KOPT-K1 (cell line): ENCODE measurements around the gene ZC3H18.

Source experiments
- H3K27ac ChIP-seq: fragments of 200-600 bp; sonication (generic); 2 replicates; pipeline ENCODE4 v1.5.1; 2016; ENCODE audit warnings: antibody characterized with exemption, mild to moderate bottlenecking, low read depth, low read length; ENCODE audit not compliant: poor library complexity, severe bottlenecking
- H3K36me3 ChIP-seq: fragments of 200-600 bp; sonication (generic); 2 replicates; pipeline ENCODE4 v1.5.1; 2017; ENCODE audit warnings: antibody characterized with exemption, mild to moderate bottlenecking, low read length, moderate library complexity; ENCODE audit not compliant: insufficient read depth
- H3K9me3 ChIP-seq: fragments of 200-600 bp; sonication (generic); 2 replicates; pipeline ENCODE4 v1.5.1; 2017; ENCODE audit warnings: antibody characterized with exemption, low read length, mild to moderate bottlenecking; ENCODE audit not compliant: insufficient read depth, poor library complexity, severe bottlenecking

The ZC3H18 gene

GRCh38 chr16:88634994-88635670 is 64.9 kb downstream of the ZC3H18 start:
- Histone ChIP-seq H3K36me3 (peaks cover 38% of the 10 kb centered on the region), H3K27ac (no peak overlapping the region), H3K9me3 (no peaks in the 10 kb centered on the region)

DNA sequence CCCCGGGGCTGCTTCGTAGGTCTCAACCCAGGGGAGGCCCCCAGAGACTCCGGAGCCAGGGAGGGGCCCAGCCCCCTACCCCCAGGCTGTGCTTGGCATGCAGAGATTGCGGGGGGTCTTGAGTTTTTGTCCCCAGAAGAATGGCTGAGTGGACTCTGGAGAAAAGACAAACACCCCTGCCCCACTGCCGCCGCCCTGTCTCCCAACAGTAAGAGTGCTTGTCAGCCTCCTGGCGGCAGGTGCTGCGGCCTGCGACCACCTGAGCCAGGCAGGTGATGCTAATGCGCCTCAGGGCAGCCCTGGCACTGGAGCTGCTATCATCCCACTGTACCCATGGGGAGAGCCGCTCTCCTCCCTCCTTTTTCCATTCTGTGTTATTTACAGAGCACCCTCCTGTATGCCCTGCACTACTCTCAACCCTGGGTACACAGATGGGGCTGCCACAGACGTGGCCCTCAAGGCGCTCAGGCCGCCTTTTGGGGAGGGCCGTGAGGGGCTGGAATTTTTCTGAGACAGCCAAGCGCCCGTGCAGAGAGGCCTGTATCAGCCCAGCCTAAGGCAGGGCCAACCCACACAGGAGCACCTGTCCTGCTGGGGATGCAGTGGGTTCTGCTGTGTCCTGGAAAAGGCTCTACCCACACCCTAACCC is 65.6 kb downstream of the ZC3H18 start:
- Histone ChIP-seq H3K9me3 (no peaks in the 10 kb centered on the region), H3K36me3 (peaks cover 32% of the 10 kb centered on the region), H3K27ac (no peak overlapping the region)

- Histone ChIP-seq H3K36me3 (peaks cover 23% of the 10 kb centered on the region), H3K9me3 (no peaks in the 10 kb centered on the region), H3K27ac (no peak overlapping the region)
Measured at GRCh38 chr16:88636488-88637265, 66.5 kb downstream of the ZC3H18 start.

- H3K9me3 ChIP-seq = no peaks in the 10 kb centered on the region
- peaks cover 16% of the 10 kb centered on the region; the same call in 1 of the 2 replicates for H3K36me3 ChIP-seq
- H3K27ac ChIP-seq = no peak within 1 kb of the TSS
Measured at GRCh38 chr16:88638323-88639230, 68.4 kb downstream of the ZC3H18 start, which contains the start of gene IL17C. Gene IL17C, plus strand, starts transcription at chr16:88638572. Its CDS starts 70 bp downstream, at chr16:88638642.

DNA sequence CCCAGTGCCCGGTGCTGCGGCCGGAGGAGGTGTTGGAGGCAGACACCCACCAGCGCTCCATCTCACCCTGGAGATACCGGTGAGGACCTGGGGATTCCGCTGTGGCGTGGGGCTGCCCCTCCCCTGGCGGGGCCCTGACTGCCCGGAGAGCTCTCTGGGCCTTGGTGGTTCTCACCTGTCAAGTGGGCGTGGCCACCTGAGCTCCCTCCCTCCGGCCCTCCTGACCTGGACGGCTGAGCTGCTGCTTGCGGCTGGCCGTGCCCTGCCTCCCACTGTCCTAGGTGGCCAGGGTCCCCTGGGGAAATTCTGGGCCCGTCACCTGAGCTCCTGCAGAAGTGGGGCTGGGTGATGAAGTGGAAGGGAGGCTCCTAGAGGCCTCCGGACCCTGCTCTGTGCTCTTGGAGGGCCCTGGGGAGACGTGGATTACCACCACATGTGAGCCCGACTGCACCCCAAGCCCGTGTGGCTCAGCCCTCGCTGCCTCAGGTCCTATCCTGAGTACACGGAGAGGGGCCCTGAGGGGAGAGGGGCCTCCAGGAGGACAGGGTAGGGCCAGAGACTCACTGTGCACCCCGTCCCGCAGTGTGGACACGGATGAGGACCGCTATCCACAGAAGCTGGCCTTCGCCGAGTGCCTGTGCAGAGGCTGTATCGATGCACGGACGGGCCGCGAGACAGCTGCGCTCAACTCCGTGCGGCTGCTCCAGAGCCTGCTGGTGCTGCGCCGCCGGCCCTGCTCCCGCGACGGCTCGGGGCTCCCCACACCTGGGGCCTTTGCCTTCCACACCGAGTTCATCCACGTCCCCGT is 69.2 kb downstream of the ZC3H18 start:
- H3K27ac ChIP-seq = no peak overlapping the region
- no peaks in the 10 kb centered on the region for H3K9me3 ChIP-seq
- H3K36me3 ChIP-seq = peaks cover 11% of the 10 kb centered on the region; the same call in 1 of the 2 replicates

DNA sequence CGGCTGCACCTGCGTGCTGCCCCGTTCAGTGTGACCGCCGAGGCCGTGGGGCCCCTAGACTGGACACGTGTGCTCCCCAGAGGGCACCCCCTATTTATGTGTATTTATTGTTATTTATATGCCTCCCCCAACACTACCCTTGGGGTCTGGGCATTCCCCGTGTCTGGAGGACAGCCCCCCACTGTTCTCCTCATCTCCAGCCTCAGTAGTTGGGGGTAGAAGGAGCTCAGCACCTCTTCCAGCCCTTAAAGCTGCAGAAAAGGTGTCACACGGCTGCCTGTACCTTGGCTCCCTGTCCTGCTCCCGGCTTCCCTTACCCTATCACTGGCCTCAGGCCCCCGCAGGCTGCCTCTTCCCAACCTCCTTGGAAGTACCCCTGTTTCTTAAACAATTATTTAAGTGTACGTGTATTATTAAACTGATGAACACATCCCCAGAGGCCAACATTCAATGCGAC is 69.9 kb downstream of the ZC3H18 start:
- Histone ChIP-seq H3K27ac (no peak overlapping the region), H3K36me3 (peaks cover 11% of the 10 kb centered on the region; the same call in 1 of the 2 replicates), H3K9me3 (no peaks in the 10 kb centered on the region)

GRCh38 chr16:88640498-88641247 is 70.5 kb downstream of the ZC3H18 start:
- H3K27ac ChIP-seq = no peak overlapping the region

DNA sequence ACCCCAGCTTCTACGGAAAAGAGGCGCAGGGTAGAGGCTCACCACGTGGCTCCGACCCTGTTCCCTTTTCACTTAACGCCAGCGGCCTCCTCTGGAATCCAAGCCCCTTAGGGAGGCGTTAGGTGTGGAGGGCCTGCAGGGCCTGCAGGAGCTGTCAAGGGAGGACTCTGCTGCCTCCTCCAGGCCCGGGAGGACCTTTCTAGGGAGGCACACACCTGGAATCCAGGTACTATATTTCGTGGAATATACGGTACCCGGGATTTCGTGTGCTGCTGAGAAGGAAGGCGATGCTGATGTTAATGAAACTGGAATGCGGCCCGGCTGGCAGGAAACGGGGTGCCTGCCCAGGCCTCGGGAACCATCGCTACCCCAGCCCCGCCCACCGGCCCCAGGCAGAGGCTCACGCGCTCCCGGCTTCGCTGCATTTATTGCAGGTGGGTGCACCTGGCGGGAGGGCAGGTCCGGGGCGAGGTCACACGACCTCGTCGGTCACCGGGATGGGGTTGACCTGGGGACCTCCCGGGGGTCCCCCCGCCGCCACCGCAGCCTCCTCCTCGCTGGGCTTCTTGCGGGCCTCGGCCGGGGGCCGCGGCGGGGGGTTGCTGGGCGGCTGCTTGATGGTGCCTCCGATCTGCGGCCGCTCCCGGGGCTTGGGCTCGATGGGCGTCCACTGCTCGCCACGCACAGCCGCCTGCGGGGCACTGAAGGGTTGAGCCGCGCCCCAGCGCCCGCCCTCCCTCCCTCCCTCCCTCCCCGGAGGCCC is 72.9 kb downstream of the ZC3H18 start:
- Histone ChIP-seq H3K36me3 (peaks cover 29% of the 10 kb centered on the region; the same call in 1 of the 2 replicates), H3K9me3 (no peaks in the 10 kb centered on the region), H3K27ac (no peak overlapping the region)

More at GRCh38 chr16:88640498-88641247, 70.5 kb downstream of the ZC3H18 start:
- Histone ChIP-seq H3K36me3 (peaks cover 15% of the 10 kb centered on the region; the same call in 1 of the 2 replicates), H3K9me3 (no peaks in the 10 kb centered on the region)

DNA sequence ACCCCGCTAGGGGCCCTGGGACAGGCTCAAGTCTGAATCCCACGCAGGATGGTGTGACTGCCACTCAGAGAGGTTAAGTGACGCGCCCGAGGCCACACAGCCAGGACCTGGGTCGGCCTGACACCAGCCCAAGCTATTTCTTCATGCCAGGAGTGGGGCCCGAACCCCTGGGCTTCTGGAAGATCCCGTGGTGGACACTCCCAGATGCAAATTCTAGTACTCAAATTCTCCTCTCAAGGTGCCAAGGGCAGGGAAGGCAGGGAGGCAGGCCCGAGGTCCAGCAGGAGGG is 73.4 kb downstream of the ZC3H18 start:
- peaks cover 29% of the 10 kb centered on the region; the same call in 1 of the 2 replicates for H3K36me3 ChIP-seq
- H3K27ac ChIP-seq = no peak overlapping the region
- H3K9me3 ChIP-seq = no peaks in the 10 kb centered on the region

DNA sequence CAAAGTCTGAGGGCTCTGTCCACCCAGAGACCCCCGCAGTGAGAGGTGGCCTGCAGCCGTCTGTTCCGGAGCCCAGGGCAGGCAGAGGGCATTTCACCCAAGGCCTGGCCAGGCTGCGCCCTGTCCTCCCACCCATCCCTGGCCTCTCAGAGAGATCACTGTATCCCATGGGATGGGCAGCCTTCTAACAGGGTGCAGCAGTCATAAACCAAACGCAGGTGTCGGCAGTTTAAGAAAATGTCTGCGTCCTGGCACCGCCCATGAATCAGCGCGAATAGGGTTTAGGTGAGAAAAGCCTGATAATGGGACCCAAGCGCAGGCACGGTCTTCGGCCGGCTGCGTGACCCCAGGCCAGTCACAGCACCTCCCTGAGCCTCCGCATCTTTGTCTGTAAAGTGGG is 75.3 kb downstream of the ZC3H18 start:
- Histone ChIP-seq H3K9me3 (no peaks in the 10 kb centered on the region), H3K36me3 (peaks cover 36% of the 10 kb centered on the region; the same call in 1 of the 2 replicates), H3K27ac (no peak overlapping the region)

DNA sequence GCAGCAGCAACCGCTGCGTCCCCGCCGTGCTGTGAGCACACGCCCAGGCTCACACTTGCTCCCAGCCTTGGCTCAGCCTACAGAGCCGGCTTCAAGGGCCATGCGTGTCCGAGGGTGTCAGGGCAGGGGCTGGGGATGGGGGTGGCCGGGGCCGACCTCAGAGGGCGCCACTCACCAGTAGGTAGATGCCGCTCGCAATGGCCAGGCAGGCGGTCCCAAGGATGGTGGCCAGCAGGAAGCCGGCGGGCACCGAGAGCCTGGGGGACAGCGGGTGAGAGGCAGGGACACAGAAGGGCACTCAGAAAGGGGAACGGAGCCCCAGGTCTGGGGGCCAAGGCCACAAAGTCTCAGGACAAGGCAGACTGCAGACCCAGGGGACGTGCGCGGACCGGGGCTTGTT is 75.7 kb downstream of the ZC3H18 start:
- H3K36me3 ChIP-seq = peaks cover 36% of the 10 kb centered on the region; the same call in 1 of the 2 replicates

GRCh38 chr16:88646345-88647034 is 76.3 kb downstream of the ZC3H18 start:
- no peaks in the 10 kb centered on the region for H3K9me3 ChIP-seq
- H3K36me3 ChIP-seq = peaks cover 36% of the 10 kb centered on the region; the same call in 1 of the 2 replicates
- H3K27ac ChIP-seq = no peak overlapping the region

More for the DNA sequence above, 75.7 kb downstream of the ZC3H18 start:
- no peak overlapping the region for H3K27ac ChIP-seq
- H3K9me3 ChIP-seq = no peaks in the 10 kb centered on the region
